ENCODE measurements around the gene FBRSL1. TPM values are rescaled to one million over a fixed set of nuclear protein-coding genes. Genes with fewer than 3 reads are reported as not detected.

FBRSL1 gene
- total RNA-seq, 1 donor from 2014 or later, result 4.4 TPM

DNA sequence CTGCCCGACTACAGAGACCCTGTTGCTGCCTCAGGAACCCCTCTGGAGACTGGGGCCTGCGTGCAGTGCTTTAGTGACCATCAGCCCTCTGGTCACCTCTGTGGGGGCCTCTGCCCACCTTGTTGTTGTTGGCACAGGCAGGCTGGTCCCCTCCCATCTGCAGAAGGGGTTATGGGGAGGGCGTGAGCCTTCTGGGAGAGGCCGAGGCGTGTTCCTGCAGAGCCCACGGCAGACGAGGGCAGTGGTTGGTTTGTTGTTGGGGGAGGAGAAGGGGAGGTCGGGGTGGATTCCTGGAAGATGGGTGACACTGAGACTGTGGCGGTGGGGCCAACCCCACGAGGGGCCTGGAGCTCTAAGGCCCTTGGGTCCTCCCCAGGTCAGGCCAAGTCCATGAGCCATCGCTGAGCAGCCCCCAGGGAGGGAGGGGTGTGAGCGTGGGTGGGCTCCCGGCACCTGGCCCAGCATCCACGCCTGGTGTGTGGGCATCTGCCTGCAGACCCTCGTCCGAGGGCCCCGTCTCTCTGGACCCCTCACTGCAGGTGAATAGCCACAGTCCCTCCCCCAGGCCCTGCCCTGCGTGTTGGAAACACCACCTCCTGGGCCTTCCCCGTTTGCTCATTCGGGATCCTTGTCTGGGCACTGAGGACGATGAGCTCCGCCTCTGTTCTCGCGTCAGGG is 23.6 kb downstream of the FBRSL1 start:
- DNase-seq, result no peak

- no peak for DNase-seq
Measured at GRCh38 chr12:132514216-132514820, 24.4 kb downstream of the FBRSL1 start.

- no peak for DNase-seq
Measured at GRCh38 chr12:132514838-132515237, 24.9 kb downstream of the FBRSL1 start.

GRCh38 chr12:132516095-132517012 is 26.4 kb downstream of the FBRSL1 start:
- no peak for DNase-seq

- no peak for DNase-seq
Measured at GRCh38 chr12:132517013-132517739, 27.2 kb downstream of the FBRSL1 start.

DNA sequence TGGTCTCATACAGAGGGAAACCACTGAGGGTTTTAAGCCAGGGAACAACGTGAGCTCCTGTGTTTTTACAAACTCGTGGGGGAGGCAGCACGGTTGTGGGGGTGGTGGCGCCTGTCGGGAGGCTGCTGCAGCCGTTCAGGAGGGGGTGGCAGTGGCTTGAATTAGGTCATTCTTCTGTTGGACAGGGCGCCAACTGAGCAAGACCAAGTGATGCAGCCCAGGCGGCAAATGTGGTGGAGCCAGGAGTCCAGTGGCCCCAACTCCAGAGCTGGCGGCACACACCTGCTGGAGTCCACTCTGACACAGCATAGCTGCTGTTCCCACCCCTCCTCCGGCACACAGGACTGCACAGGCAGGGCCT is 27.8 kb downstream of the FBRSL1 start:
- no peak for DNase-seq

DNA sequence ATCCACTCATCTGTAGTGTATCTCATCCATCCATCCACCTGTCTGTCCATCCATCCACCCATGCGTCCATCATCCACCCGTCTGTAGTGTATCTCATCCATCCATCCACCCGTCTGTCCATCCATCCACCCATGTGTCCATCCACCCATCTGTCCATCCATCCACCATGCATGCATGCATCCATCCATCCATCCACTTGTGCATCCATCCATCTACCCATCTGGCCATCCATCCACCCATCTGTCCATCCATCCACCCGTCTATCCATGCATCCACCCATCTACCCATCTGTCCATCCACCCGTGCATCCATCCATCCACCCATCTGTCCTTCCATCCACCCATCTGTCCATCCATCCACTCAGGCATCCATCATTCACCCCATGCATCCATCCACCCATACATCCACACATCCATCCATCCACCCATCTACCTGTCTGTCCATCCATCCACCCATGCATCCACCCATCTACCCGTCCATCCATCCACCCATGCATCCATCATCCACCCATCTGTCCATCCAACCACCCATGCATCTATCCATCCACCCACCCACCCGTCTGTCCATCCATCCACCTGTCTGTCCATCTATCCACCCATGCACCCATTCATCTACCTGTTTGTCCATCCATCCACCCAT is 28.5 kb downstream of the FBRSL1 start:
- no peak for DNase-seq

GRCh38 chr12:132520421-132521199 is 30.7 kb downstream of the FBRSL1 start:
- DNase-seq, result no peak

- no peak for DNase-seq
Measured at GRCh38 chr12:132521200-132521580, 31.2 kb downstream of the FBRSL1 start.

GRCh38 chr12:132521712-132522292 is 31.9 kb downstream of the FBRSL1 start:
- DNase-seq, result no peak

- DNase-seq, result no peak
Measured at GRCh38 chr12:132522592-132523380, 32.8 kb downstream of the FBRSL1 start.

GRCh38 chr12:132523576-132524331 is 33.8 kb downstream of the FBRSL1 start:
- DNase-seq, result peak; percentile 77

GRCh38 chr12:132524405-132524804 is 34.5 kb downstream of the FBRSL1 start:
- no peak for DNase-seq

DNA sequence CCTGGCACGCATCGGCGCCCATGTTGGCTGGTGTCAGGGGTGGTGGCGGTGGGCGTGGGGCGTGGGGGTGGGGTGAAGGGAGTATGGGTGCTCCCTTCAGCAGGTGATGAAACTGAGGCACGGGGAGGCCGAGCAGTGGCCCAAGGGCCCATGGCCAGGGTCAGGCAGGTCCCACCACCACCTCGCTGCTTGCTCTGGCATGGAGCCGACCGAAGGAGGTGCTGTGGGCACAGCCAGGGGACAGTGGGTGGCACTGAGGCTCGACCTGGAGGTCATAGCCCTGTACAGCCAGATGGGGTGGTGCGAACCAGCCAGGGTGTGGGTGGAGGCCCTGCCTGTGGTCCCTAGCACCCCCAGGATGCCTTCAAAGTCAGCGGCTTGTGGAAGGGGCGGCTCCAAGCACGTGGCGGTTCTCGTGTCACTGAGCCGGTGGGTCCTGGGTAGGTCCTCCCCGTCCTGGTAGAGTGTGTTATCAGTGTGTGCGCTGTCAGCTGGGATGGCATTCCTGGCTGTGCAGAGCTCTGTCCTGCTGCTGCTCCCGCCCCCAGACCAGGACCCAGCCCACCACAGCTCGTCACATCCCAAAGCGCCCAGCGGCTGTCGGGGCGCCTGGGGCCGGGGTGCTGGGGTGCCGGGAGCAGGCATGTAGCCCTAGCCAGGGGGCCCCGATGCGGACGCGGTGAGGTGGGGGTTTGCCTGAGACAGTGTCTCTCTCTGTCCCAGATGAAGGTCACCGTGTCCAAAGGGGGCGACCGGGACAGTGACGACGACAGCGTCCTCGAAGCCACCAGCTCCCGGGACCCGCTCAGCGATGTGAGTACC is 35.3 kb downstream of the FBRSL1 start:
- DNase-seq, result no peak

DNA sequence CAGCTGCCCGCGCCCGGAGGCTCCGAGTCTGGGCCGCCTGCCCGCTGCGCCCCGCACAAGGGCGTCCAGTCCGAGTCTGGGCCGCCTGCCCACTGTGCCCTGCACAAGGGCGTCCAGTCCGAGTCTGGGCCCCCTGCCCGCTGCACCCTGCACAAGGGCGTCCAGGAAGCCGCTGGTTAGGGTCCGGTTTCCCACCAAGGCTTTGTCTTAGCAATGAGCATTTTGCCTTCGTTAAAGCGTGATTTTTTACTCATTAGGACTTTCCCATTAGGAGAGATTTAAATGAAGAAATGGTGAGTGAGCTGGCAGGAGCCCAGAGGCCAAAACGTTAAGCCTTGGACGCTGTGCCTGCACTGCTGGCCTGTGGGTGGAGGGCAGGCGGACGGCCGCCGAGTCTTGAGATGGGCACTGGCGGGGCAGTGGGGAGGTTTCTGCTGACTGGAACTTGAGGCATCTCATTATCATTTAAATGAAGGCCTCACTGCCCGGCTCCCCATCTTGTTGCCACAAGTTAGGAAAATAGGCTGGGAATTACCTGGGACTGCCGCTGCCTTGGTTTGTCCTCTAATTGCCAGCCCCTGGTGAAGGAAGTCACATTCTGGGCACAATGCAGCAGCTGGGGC is 36.0 kb downstream of the FBRSL1 start:
- no peak for DNase-seq

DNA sequence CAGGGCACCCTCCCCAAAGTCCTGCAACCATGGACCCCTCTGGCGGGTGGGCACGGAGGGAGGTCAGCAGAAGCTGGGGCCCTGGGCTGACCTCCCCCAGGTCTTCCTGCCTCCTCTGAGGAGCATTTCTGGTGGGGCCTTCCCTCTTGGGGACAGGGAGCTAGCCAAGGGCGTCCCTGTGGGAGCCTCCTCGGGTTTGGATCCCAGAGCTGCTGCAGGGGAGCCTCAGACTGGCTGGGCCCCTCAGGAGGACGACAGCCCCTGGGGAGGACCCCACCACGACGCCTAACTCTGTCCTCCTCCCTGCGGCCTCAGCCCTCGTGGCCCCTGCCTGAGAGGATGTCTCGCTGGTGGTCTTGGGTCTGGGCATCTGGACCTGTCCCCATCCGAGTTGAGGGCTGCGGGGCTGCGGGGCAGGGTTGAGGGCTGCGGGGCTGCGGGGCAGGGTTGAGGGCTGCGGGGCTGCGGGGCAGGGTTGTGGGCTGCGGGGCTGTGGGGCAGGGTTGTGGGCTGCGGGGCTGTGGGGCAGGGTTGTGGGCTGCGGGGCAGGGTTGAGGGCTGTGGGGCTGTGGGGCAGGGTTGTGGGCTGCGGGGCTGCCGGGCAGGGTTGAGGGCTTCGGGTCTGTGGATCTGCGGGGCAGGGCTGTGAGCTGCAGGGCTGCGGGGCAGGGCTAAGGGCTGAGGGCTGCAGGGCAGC is 37.4 kb downstream of the FBRSL1 start:
- no peak for DNase-seq

DNA sequence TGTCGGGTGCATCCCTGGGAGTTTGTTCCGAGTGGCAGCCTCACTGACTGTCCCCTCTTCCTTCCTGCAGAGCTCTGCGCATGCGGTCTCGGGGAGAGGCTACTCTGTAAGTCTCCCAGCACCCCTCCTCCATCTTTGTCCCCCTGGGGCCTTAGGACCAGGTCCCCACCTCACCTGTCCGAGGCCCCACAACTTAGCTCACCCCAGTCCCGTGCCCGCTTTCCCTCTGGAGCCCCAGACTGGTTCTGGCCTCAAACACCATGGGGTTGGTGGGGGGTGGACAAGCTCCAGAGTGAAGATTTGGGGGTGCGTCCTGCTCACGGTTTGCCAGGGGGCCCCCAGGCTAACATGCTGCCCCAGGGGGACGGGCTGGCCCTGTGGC is 37.9 kb downstream of the FBRSL1 start:
- DNase-seq, result no peak

Measured in dermis blood vessel endothelial cell (primary cell).